Activated CD4-positive, CD25-positive, alpha-beta regulatory T cell treated with anti-CD3 and anti-CD28 coated beads, Interleukin-2, amount 50 U/mL, for 24 hours (primary cell): ENCODE results near the gene HMG20A.
A peak's percentile ranks its signal among the peaks of the same experiment; 100 is the strongest.
"Not testable (repeated sequence)": the region's sequence is repeated elsewhere in the genome, so short reads cannot be mapped to it uniquely, and the experiment has no call there.

ENCODE experiments used
- ATAC-seq, 2 donors: fragments of 150-1000 bp; cut with Tn5 transposase; one replicate each; pipeline ENCODE4 v1.10.0; 2021; ENCODE audit warnings: mild to moderate bottlenecking in 1 of 2, moderate library complexity in 1 of 2

Gene HMG20A

GRCh38 chr15:77409259-77410156, 11.2 kb upstream of the HMG20A start:
- peak in 1 of 2 donors; percentile 56 for ATAC-seq

GRCh38 chr15:77410157-77410500, 10.6 kb upstream of the HMG20A start:
- not testable (repeated sequence) for ATAC-seq

GRCh38 chr15:77410701-77411618, 9.7 kb upstream of the HMG20A start:
- ATAC-seq: no peak

GRCh38 chr15:77411619-77411976, 9.1 kb upstream of the HMG20A start:
- no peak for ATAC-seq

GRCh38 chr15:77412972-77413698, 7.6 kb upstream of the HMG20A start:
- ATAC-seq: no peak

GRCh38 chr15:77413699-77414349, 6.9 kb upstream of the HMG20A start:
- no peak for ATAC-seq

GRCh38 chr15:77414789-77415442, 5.8 kb upstream of the HMG20A start:
- ATAC-seq: no peak

- ATAC-seq: no peak
These were observed 5.1 kb upstream of the HMG20A start for GRCh38 chr15:77415450-77416147.

- ATAC-seq: no peak
These were observed 4.6 kb upstream of the HMG20A start for GRCh38 chr15:77416148-77416455.

GRCh38 chr15:77416954-77417353, 3.7 kb upstream of the HMG20A start:
- ATAC-seq: no peak

- ATAC-seq: no peak
These were observed 3.1 kb upstream of the HMG20A start for GRCh38 chr15:77417602-77418001.

GRCh38 chr15:77418391-77418965, 2.2 kb upstream of the HMG20A start:
- ATAC-seq: no peak

GRCh38 chr15:77418966-77419835, 1.5 kb upstream of the HMG20A start:
- peak in 1 of 2 donors; percentile 0 for ATAC-seq

- ATAC-seq: peak; percentile 98
These were observed 665 bp upstream of the HMG20A start, which contains the start of gene PEAK1 for GRCh38 chr15:77419836-77420609. TSS of gene PEAK1 (minus strand) at chr15:77420104. CDS start at chr15:77181926, 238,178 bp downstream.

GRCh38 chr15:77421370-77421700, 647 bp downstream of the HMG20A start:
- ATAC-seq: no peak

- no peak for ATAC-seq
These were observed 4.4 kb downstream of the HMG20A start for GRCh38 chr15:77425104-77425503.

- ATAC-seq: no peak
These were observed 5.7 kb downstream of the HMG20A start for GRCh38 chr15:77426377-77426776.

GRCh38 chr15:77426871-77427270, 6.2 kb downstream of the HMG20A start:
- no peak for ATAC-seq

GRCh38 chr15:77430213-77430612, 9.5 kb downstream of the HMG20A start:
- ATAC-seq: peak; percentile 93 to 95
